GM08714 (cell line): Measurements from ENCODE around the gene BRD3OS.

Experiments used
- H3K4me3 ChIP-seq: fragments of 200-500 bp; sonication (Bioruptor generic); 2 replicates; pipeline ENCODE4 v1.5.1; 2014; ENCODE audit warnings: mild to moderate bottlenecking, low read length, inconsistent platforms
- ZNF274 ChIP-seq: IDR thresholded peaks from 2 replicates; pipeline ENCODE4 v1.6.1; 2012; ENCODE audit warnings: mild to moderate bottlenecking, low read depth, low read length

The BRD3OS gene

GRCh38 chr9:134030821-134031470, 5.7 kb downstream of the BRD3OS start:
- H3K4me3 ChIP-seq = no peak overlapping the region
- no peak for TF ChIP-seq ZNF274

GRCh38 chr9:134031783-134032182, 6.5 kb downstream of the BRD3OS start:
- H3K4me3 ChIP-seq = no peak overlapping the region
- TF ChIP-seq ZNF274 = no peak

- H3K4me3 ChIP-seq = no peak overlapping the region
- no peak for TF ChIP-seq ZNF274
Observed at GRCh38 chr9:134032456-134033222, 7.4 kb downstream of the BRD3OS start.

GRCh38 chr9:134033516-134034214, 8.4 kb downstream of the BRD3OS start:
- no peak overlapping the region for H3K4me3 ChIP-seq
- no peak for TF ChIP-seq ZNF274

- H3K4me3 ChIP-seq = no peak overlapping the region
- TF ChIP-seq ZNF274 = no peak
Observed at GRCh38 chr9:134034215-134035040, 9.1 kb downstream of the BRD3OS start.

- no peak for TF ChIP-seq ZNF274
Observed at GRCh38 chr9:134035041-134036039, 10.1 kb downstream of the BRD3OS start.

GRCh38 chr9:134036130-134036529, 10.8 kb downstream of the BRD3OS start:
- H3K4me3 ChIP-seq = no peak overlapping the region
- no peak for TF ChIP-seq ZNF274

More at GRCh38 chr9:134035041-134036039, 10.1 kb downstream of the BRD3OS start:
- no peak overlapping the region for H3K4me3 ChIP-seq

- H3K4me3 ChIP-seq = no peak overlapping the region
- TF ChIP-seq ZNF274 = no peak
Observed at GRCh38 chr9:134037641-134038040, 12.4 kb downstream of the BRD3OS start.

GRCh38 chr9:134039386-134040175, 14.3 kb downstream of the BRD3OS start:
- TF ChIP-seq ZNF274 = no peak
- H3K4me3 ChIP-seq = no peak overlapping the region

- TF ChIP-seq ZNF274 = no peak
- no peak overlapping the region for H3K4me3 ChIP-seq
Observed at GRCh38 chr9:134040176-134040565, 14.9 kb downstream of the BRD3OS start.

GRCh38 chr9:134040781-134041648, 15.7 kb downstream of the BRD3OS start:
- no peak for TF ChIP-seq ZNF274
- no peak overlapping the region for H3K4me3 ChIP-seq

- H3K4me3 ChIP-seq = no peak overlapping the region
- no peak for TF ChIP-seq ZNF274
Observed at GRCh38 chr9:134041649-134041962, 16.3 kb downstream of the BRD3OS start.
